Heart left ventricle (tissue), 13 donors: ENCODE measurements around the gene TMEM248.

ENCODE experiments used
- POLR2A ChIP-seq, 2 donors: fragments of 450-650 bp; IDR thresholded peaks; one replicate each; pipeline ENCODE4 v1.6.1; 2017; ENCODE audit warnings: antibody characterized with exemption in 2 of 2, mild to moderate bottlenecking in 2 of 2, moderate library complexity in 2 of 2
- TF ChIP-seq, protein P1 (sequence below), 12 donors: fragments of 200-600 bp; sonication (generic) in 4 of 12; IDR thresholded peaks; one replicate each; pipeline versions ENCODE4 v1.5.0 to v1.8.0; 2018 to 2022; ENCODE audit warnings: antibody characterized with exemption in 12 of 12, mild to moderate bottlenecking in 5 of 12
- donor health status: ischemic (EF 13 %, LVEDD 7.1; RV severe dilation, severe dysfunction).
- donor health status: DM: no; HTN: yes; CAD: no.
- donor health status: DM: no; HTN: no; CAD: no.
- donor health status: ischemic (EF 25% LVEDD 6.9; RV normal size, moderate dysfunction).
- donor health status: ischemic (EF 25% LVEDD 5.7; RV mildly dilated, moderate dysfunction).
- donor health status: ischemic (EF 35%, LVEDD 5.7; RV mildly dilated, moderate dysfunction).
- donor health status: nonischemic (EF 11% LVEDD 7.7; RV severe dilation, severe dysfunction).
- donor health status: DM: yes; HTN: yes; CAD: no.
- donor health status: PGD.
- donor health status: ischemic (EF 29% LVEDD 5.4; RV normal size, mild dysfunction).
- donor health status: nonischemic (EF 23%, LVEDD 6.1; RV moderate dilation, normal function).

DNA sequence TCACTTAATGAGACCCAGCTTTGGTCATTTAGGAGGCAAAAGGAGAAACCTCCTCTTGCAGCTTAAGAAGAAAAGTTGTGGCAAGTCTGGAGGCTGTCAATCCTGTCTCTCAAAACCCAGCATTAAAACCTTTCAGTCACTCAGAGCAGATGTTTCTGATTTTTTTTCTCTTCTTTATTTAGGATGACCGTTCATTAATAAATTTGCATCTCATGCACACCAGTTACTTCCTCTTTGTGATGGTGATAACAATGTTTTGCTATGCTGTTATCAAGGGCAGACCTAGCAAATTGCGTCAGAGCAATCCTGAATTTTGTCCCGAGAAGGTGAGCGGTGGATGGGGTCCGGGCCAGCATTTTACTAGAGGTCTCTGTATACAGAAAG is 32.0 kb downstream of the TMEM248 start:
- TF ChIP-seq, protein P1, sequence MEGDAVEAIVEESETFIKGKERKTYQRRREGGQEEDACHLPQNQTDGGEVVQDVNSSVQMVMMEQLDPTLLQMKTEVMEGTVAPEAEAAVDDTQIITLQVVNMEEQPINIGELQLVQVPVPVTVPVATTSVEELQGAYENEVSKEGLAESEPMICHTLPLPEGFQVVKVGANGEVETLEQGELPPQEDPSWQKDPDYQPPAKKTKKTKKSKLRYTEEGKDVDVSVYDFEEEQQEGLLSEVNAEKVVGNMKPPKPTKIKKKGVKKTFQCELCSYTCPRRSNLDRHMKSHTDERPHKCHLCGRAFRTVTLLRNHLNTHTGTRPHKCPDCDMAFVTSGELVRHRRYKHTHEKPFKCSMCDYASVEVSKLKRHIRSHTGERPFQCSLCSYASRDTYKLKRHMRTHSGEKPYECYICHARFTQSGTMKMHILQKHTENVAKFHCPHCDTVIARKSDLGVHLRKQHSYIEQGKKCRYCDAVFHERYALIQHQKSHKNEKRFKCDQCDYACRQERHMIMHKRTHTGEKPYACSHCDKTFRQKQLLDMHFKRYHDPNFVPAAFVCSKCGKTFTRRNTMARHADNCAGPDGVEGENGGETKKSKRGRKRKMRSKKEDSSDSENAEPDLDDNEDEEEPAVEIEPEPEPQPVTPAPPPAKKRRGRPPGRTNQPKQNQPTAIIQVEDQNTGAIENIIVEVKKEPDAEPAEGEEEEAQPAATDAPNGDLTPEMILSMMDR (IDR thresholded peaks at IDR 0.05) = no peak
- TF ChIP-seq POLR2A (IDR thresholded peaks at IDR 0.05) = no peak
